HCT116 (cell line): ENCODE results near the gene C9orf78. TPM values are rescaled to one million over a fixed set of nuclear protein-coding genes. Genes with fewer than 3 reads are reported as not detected.

Experiments used
- ATAC-seq: fragments of 200-7000 bp; cut with Tn5 transposase; 2 replicates; pipeline ENCODE4 v1.9.1; 2020; ENCODE audit warnings: mild to moderate bottlenecking, moderate library complexity
- BruUV-seq: library from RNA; stranded (reverse); fragments of 400-500 nt; replicated peaks from 2 replicates; lab custom pipeline; 2021; lab: Mats Ljungman, UMichigan
- CTCF ChIA-PET: fragments of 300-600 bp; sonication (Branson Sonifier 250); formaldehyde crosslinking; loops from one replicate; lab custom pipeline; 2021; ENCODE audit warnings: antibody characterized with exemption; lab: Charles Lee
- POLR2A ChIA-PET: fragments of 300-600, 350-600 bp; sonication (Branson Sonifier 250); formaldehyde crosslinking; loops from one replicate; lab custom pipeline; 2021; ENCODE audit warnings: antibody characterized with exemption; lab: Charles Lee
- RAD21 ChIA-PET, 2 experiments: fragments of 300-600 bp; sonication (Branson Sonifier 250); formaldehyde crosslinking; loops; one replicate each; lab custom pipeline; 2023; ENCODE audit warnings: low total read pairs in 2 of 2; ENCODE audit not compliant: uncharacterized antibody in 2 of 2, unreplicated experiment in 2 of 2, low non-redundant PET in 1 of 2; lab: Charles Lee
- DNase-seq: peaks from one replicate; pipeline ENCODE4 v3.0.0-alpha.2; 2010; ENCODE audit warnings: low read depth, low spot score
- H2AFZ ChIP-seq: fragments of 200-600 bp; shearing (Covaris generic), sonication (generic); 2 replicates; pipeline ENCODE4 v1.6.1; 2017; ENCODE audit warnings: low read depth, mixed run types, mixed read lengths, antibody characterized with exemption, low read length; ENCODE audit not compliant: poor library complexity, severe bottlenecking
- H3K27ac ChIP-seq: 2 replicates; pipeline ENCODE4 v1.5.1; 2012; ENCODE audit warnings: low read depth, low read length
- H3K27me3 ChIP-seq: fragments of 200-600 bp; sonication (generic); 2 replicates; pipeline ENCODE4 v1.6.1; 2016; ENCODE audit warnings: mixed run types, low read length, mixed read lengths; ENCODE audit not compliant: insufficient read depth
- H3K36me3 ChIP-seq, 2 experiments: fragments of 200-500 bp in 1 of 2; fragments of 200-600 bp in 1 of 2; sonication (Bioruptor generic) in 1 of 2; sonication (generic) in 1 of 2; 2 replicates each; pipeline versions ENCODE4 v1.5.1 to v1.6.1; 2014 to 2016; ENCODE audit warnings: low read length in 2 of 2, inconsistent platforms in 1 of 2, mixed read lengths in 1 of 2, mixed run types in 1 of 2; ENCODE audit not compliant: insufficient read depth in 2 of 2, control insufficient read depth in 1 of 2
- H3K4me1 ChIP-seq, 2 experiments: fragments of 200-600 bp in 1 of 2; sonication (generic) in 1 of 2; 2 replicates each; pipeline versions ENCODE4 v1.5.1 to v1.6.1; 2012 to 2017; ENCODE audit warnings: low read length in 2 of 2, inconsistent platforms in 1 of 2, mild to moderate bottlenecking in 1 of 2, mixed read lengths in 1 of 2, mixed run types in 1 of 2, moderate library complexity in 1 of 2; ENCODE audit not compliant: insufficient read depth in 2 of 2, control insufficient read depth in 1 of 2
- H3K4me2 ChIP-seq: fragments of 200-600 bp; sonication (generic); 2 replicates; pipeline ENCODE4 v1.6.1; 2017; ENCODE audit warnings: mixed run types, low read length, mixed read lengths
- H3K4me3 ChIP-seq, 2 experiments: fragments of 200-600 bp in 1 of 2; sonication (generic) in 1 of 2; replicated peaks in 1 of 2; 2 replicates each; pipeline ENCODE4 v1.5.1; 2011 to 2016; ENCODE audit warnings: low read length in 2 of 2, control low read depth in 1 of 2, low read depth in 1 of 2, mild to moderate bottlenecking in 1 of 2, mixed read lengths in 1 of 2, mixed run types in 1 of 2
- H3K79me2 ChIP-seq: fragments of 200-600 bp; sonication (generic); 2 replicates; pipeline ENCODE4 v1.6.1; 2017; ENCODE audit warnings: mild to moderate bottlenecking, mixed run types, low read length, moderate library complexity, mixed read lengths; ENCODE audit not compliant: insufficient read depth
- H3K9ac ChIP-seq: fragments of 200-600 bp; sonication (generic); 2 replicates; pipeline ENCODE4 v1.6.1; 2016; ENCODE audit warnings: low read length, mixed read lengths
- H3K9me2 ChIP-seq: fragments of 200-600 bp; sonication (generic), shearing (Covaris generic); 2 replicates; pipeline ENCODE4 v1.6.1; 2017; ENCODE audit warnings: mixed run types, mild to moderate bottlenecking, moderate library complexity; ENCODE audit not compliant: insufficient read depth
- H3K9me3 ChIP-seq, 2 experiments: fragments of 200-500 bp in 1 of 2; fragments of 200-600 bp in 1 of 2; sonication (Bioruptor generic) in 1 of 2; sonication (generic) in 1 of 2; 2 replicates each; pipeline ENCODE4 v1.6.1; 2014 to 2017; ENCODE audit warnings: low read length in 2 of 2, mixed read lengths in 2 of 2, inconsistent platforms in 1 of 2, low read depth in 1 of 2, mild to moderate bottlenecking in 1 of 2, mixed run types in 1 of 2, moderate library complexity in 1 of 2; ENCODE audit not compliant: control insufficient read depth in 1 of 2, insufficient read depth in 1 of 2
- H4K20me1 ChIP-seq: fragments of 200-600 bp; sonication (generic), shearing (Covaris generic); 2 replicates; pipeline ENCODE4 v1.6.1; 2017; ENCODE audit warnings: mixed run types, mild to moderate bottlenecking, moderate library complexity; ENCODE audit not compliant: insufficient read depth
- CEBPB ChIP-seq: IDR thresholded peaks from 2 replicates; pipeline ENCODE4 v1.6.1; 2012; ENCODE audit warnings: low read depth
- ELF1 ChIP-seq: IDR thresholded peaks from 2 replicates; pipeline ENCODE4 v1.6.1; 2012; ENCODE audit warnings: low read depth, borderline replicate concordance
- EZH2 ChIP-seq: fragments of 200-600 bp; sonication (generic); IDR thresholded peaks from 2 replicates; pipeline ENCODE4 v1.6.1; 2017; ENCODE audit warnings: antibody characterized with exemption, mixed run types
- MAX ChIP-seq: IDR thresholded peaks from 2 replicates; pipeline ENCODE4 v1.6.1; 2012
- POLR2AphosphoS5 ChIP-seq: IDR thresholded peaks from 2 replicates; pipeline ENCODE4 v1.6.1; 2011; ENCODE audit warnings: mild to moderate bottlenecking, low read depth, low read length, moderate library complexity
- RAD21 ChIP-seq: IDR thresholded peaks from 2 replicates; pipeline ENCODE4 v1.6.1; 2012; ENCODE audit warnings: low read depth, mild to moderate bottlenecking
- SIN3A ChIP-seq: IDR thresholded peaks from 2 replicates; pipeline ENCODE4 v1.6.1; 2012; ENCODE audit warnings: low read depth
- TCF7L2 ChIP-seq: IDR thresholded peaks from 2 replicates; pipeline ENCODE4 v1.7.0; 2011; ENCODE audit warnings: borderline replicate concordance, inconsistent platforms; ENCODE audit not compliant: insufficient read depth, insufficient read length; ENCODE audit errors: extremely low read depth
- ZFX ChIP-seq: fragments of 450-650 bp; IDR thresholded peaks from 2 replicates; pipeline ENCODE4 v1.6.1; 2017
- ZNF274 ChIP-seq: fragments of 200-500 bp; sonication (Bioruptor generic); IDR thresholded peaks from 2 replicates; pipeline ENCODE4 v1.6.1; 2014; ENCODE audit warnings: mild to moderate bottlenecking, low read depth, low read length, inconsistent platforms
- intact Hi-C: fragments of 100-400 bp; cut with micrococcal nuclease; formaldehyde crosslinking; loops from 2 replicates; pipeline ENCODE4 v1.10.0; 2022
- total RNA-seq: library from RNA; stranded (reverse); gene quantifications from one replicate; pipeline ENCODE4 v1.2.1, GENCODE V29; 2021; ENCODE audit not compliant: unreplicated experiment
- TF ChIP-seq, protein P1 (sequence below): IDR thresholded peaks from 2 replicates; pipeline ENCODE4 v1.6.1; 2012
- TF ChIP-seq, protein P2 (sequence below): IDR thresholded peaks from 2 replicates; pipeline ENCODE4 v1.6.1; 2011; ENCODE audit warnings: mild to moderate bottlenecking, low read length, moderate library complexity; ENCODE audit not compliant: insufficient replicate concordance; ENCODE audit errors: extremely low read depth

The C9orf78 gene
- total RNA-seq, 1 experiment from 2014 or later, result 41.4 TPM

DNA sequence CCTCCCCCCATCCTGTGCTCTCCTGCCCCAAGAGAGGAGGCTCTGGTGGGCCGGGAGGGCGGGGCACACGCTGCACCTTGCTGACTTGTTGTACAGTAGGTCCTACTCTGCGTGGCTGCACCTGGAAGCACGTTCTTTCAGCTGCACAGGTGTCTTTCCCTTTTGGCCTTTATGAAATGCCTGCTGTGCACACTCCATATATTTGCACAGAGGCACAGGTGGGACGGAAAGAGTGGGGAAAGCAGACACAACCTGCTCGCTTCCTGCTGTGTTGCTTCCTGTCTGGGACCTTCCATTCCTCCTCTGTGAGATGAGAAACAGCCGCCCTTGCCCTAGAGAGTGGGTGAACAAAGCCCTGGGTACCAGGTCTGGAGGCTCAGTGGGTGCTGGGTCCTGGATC is 5.0 kb upstream of the C9orf78 start:
- intact Hi-C loops, result no loop called here
- no peak for ATAC-seq
- Histone ChIP-seq H2AFZ (no peak overlapping the region), H4K20me1 (no peaks in the 10 kb centered on the region), H3K27me3 (no peaks in the 10 kb centered on the region), H3K9me3 (no peaks in the 10 kb centered on the region), H3K79me2 (no peaks in the 10 kb centered on the region), H3K4me3 (no peak overlapping the region), H3K4me1 (peaks cover 4 to 10% of the 10 kb centered on the region in 2 experiments; a peak in 2 of 4 replicates), H3K4me2 (no peak overlapping the region), H3K27ac (no peak overlapping the region), H3K36me3 (no peaks in the 10 kb centered on the region), H3K9ac (no peak overlapping the region), H3K9me2 (no peaks in the 10 kb centered on the region)
- ChIA-PET POLR2A (no interaction called here), CTCF (no interaction called here), RAD21 (no interaction called here)
- TF ChIP-seq RAD21 (no peak), SIN3A (no peak), ELF1 (no peak)
- TF ChIP-seq, protein P1, sequence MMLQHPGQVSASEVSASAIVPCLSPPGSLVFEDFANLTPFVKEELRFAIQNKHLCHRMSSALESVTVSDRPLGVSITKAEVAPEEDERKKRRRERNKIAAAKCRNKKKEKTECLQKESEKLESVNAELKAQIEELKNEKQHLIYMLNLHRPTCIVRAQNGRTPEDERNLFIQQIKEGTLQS, result no peak
- TF ChIP-seq, protein P2, sequence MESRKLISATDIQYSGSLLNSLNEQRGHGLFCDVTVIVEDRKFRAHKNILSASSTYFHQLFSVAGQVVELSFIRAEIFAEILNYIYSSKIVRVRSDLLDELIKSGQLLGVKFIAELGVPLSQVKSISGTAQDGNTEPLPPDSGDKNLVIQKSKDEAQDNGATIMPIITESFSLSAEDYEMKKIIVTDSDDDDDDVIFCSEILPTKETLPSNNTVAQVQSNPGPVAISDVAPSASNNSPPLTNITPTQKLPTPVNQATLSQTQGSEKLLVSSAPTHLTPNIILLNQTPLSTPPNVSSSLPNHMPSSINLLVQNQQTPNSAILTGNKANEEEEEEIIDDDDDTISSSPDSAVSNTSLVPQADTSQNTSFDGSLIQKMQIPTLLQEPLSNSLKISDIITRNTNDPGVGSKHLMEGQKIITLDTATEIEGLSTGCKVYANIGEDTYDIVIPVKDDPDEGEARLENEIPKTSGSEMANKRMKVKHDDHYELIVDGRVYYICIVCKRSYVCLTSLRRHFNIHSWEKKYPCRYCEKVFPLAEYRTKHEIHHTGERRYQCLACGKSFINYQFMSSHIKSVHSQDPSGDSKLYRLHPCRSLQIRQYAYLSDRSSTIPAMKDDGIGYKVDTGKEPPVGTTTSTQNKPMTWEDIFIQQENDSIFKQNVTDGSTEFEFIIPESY, result no peak
- no peak for DNase-seq
- BruUV-seq, result no TSS peak

GRCh38 chr9:129839324-129840023 is 4.4 kb upstream of the C9orf78 start:
- no peaks in the 10 kb centered on the region for H3K9me2 ChIP-seq
- H3K27me3 ChIP-seq, result no peaks in the 10 kb centered on the region
- H3K9me3 ChIP-seq, result no peaks in the 10 kb centered on the region
- no peak overlapping the region for H2AFZ ChIP-seq
- POLR2A ChIA-PET, result no interaction called here
- RAD21 ChIA-PET, result interaction anchor here in 1 of 2 experiments (0.5 kb wide), 1 partner anchor 52 kb away, joined by 4 read pairs; no protein-coding TSS in a partner anchor
- H3K36me3 ChIP-seq, result no peaks in the 10 kb centered on the region
- CTCF ChIA-PET, result no interaction called here
- intact Hi-C loops, result no loop called here
- H3K27ac ChIP-seq, result no peak overlapping the region
- H4K20me1 ChIP-seq, result no peaks in the 10 kb centered on the region
- H3K4me1 ChIP-seq, result peaks cover 4 to 10% of the 10 kb centered on the region in 2 experiments; a peak in 2 of 4 replicates
- no peak overlapping the region for H3K4me2 ChIP-seq
- no peak overlapping the region for H3K4me3 ChIP-seq
- no TSS peak for BruUV-seq
- ATAC-seq (no peak), DNase-seq (no peak)
- peaks cover 6% of the 10 kb centered on the region for H3K79me2 ChIP-seq
- no peak overlapping the region for H3K9ac ChIP-seq
- TF ChIP-seq POLR2AphosphoS5 (no peak), ZFX (no peak), RAD21 (no peak), EZH2 (no peak), CEBPB (no peak), ZNF274 (no peak), TCF7L2 (no peak), MAX (no peak)
- TF ChIP-seq, protein P2, result no peak
